ENCODE data around the gene CAMK1D. TPM values are rescaled to one million over a fixed set of nuclear protein-coding genes. Genes with fewer than 3 reads are reported as not detected.

The CAMK1D gene
- total and polyA plus RNA-seq, 4 donors = 1.9 to 19.0 (median 7.6) TPM

DNA sequence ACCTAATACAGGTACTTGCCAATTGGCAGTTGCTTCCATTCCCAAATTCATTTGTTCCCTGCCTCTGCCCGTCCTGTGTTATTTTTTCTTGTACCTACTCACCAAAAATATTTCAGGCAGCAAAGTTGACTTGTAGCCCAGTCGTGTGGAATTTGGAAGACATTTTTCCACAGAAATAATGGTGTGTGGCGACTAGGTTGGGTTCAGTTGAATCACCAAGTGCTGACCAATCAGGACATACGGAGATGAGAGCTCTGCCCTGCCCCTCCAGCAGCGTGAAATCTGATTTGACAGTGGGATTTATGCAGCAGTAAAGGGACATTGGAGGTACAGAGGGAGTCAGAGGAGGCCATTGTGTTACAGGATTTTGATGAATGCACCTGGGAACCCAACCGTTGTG is 435.3 kb downstream of the CAMK1D start:
- H3K36me3 ChIP-seq (ENCODE audit: control insufficient read depth in 1 of 2, insufficient read depth in 2 of 2, low read length in 1 of 2) = no peaks in the 10 kb centered on the region
- intact Hi-C loops (cut with DNase I) = loop anchor here in 1 of 2 donors (5.0 kb wide), 1 partner anchor 273 kb away; no protein-coding TSS in a partner anchor
- ATAC-seq (ENCODE audit: low FRiP score) (no peak), DNase-seq (no peak)
- no peaks in the 10 kb centered on the region for H3K4me1 ChIP-seq (ENCODE audit: control insufficient read depth in 1 of 2, insufficient read depth in 2 of 2, low read length in 2 of 2)
- 61 to 71% methylated on average over 6 of the region's 6 CpGs for WGBS, 2 donors
- no peaks in the 10 kb centered on the region for H3K27me3 ChIP-seq (ENCODE audit: control insufficient read depth in 1 of 2, insufficient read depth in 2 of 2, low read length in 1 of 2)
- no peaks in the 10 kb centered on the region for H3K9me3 ChIP-seq (ENCODE audit: control insufficient read depth, low read length)
- no peak overlapping the region for H3K27ac ChIP-seq (ENCODE audit: low read depth in 1 of 2, low read length in 2 of 2)
- H3K4me3 ChIP-seq (ENCODE audit: low read length in 2 of 2) = no peak overlapping the region

DNA sequence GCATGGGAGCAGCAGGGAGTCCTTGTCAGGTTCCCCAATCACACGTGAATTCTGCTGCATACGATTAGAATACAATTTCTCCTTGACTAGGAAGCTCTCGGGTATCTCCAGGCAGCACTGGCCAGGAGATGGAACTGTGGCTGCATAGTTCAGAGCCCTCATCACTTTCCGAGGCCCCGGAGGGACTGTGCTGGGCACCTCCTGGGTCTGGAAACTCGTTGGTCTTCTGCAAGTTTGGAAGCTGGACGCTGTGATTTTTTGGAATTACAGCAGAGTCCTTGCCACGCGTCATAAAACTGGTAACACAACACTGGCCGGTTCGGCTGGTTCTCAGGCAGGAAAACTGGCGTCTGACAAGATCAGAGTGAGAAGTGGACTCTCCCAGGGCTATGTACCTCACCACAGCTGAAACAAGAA is 436.1 kb downstream of the CAMK1D start:
- no peak overlapping the region for H3K4me3 ChIP-seq (ENCODE audit: low read length in 2 of 2)
- WGBS, 2 donors = 77 to 80% methylated on average over 12 of the region's 12 CpGs
- no peak for DNase-seq
- no peaks in the 10 kb centered on the region for H3K36me3 ChIP-seq (ENCODE audit: control insufficient read depth in 1 of 2, insufficient read depth in 2 of 2, low read length in 1 of 2)
- intact Hi-C loops (cut with DNase I) = no loop called here
- no peaks in the 10 kb centered on the region for H3K27me3 ChIP-seq (ENCODE audit: control insufficient read depth in 1 of 2, insufficient read depth in 2 of 2, low read length in 1 of 2)
- ATAC-seq (ENCODE audit: low FRiP score) = no peak
- H3K9me3 ChIP-seq (ENCODE audit: control insufficient read depth, low read length) = no peaks in the 10 kb centered on the region
- no peak overlapping the region for H3K27ac ChIP-seq (ENCODE audit: low read depth in 1 of 2, low read length in 2 of 2)
- no peaks in the 10 kb centered on the region for H3K4me1 ChIP-seq (ENCODE audit: control insufficient read depth in 1 of 2, insufficient read depth in 2 of 2, low read length in 2 of 2)

DNA sequence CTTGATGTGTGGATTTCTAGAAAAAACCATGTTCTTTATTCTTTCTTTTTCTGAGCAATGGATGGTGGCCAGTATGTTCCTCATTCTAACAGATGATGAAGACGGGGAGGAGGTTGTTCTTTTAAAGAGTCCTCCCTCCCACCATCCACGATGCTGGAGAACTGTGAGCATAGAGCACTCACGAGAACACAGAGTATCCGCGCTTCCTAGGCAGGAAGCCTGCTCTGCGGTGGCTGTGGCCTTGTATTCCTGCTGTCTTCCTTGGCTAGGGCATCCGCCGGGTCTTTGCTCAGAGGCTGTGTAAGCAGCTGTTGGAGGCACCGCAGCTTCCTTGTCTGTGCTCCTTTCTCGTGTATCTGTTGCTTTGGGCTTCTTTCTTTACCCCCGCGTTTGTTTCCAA is 437.9 kb downstream of the CAMK1D start:
- H3K4me1 ChIP-seq (ENCODE audit: control insufficient read depth in 1 of 2, insufficient read depth in 2 of 2, low read length in 2 of 2) = no peaks in the 10 kb centered on the region
- whole genome bisulfite sequencing, 2 donors = 92 to 93% methylated on average over 12 of the region's 12 CpGs
- no peak for DNase-seq

DNA sequence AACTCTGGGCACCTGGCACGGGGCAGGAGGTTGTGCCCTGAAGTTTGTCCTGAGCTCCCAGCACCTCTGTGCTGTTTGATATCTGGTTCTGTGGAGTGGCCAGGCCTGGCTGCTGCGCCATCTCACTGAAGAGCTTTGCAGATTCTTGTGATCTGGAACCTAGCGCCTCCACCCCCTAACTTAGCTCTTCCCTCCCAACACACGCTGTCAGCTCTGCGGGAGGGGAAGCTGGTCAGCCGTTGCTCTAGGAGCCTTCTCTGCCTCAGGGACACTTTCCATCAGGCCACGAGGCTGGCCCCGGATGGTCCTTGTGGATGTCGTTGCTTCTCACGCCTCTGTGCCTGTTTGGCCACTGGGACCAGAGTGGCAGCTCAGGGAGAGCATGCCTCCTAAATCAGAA is 438.9 kb downstream of the CAMK1D start:
- no peaks in the 10 kb centered on the region for H3K27me3 ChIP-seq (ENCODE audit: control insufficient read depth in 1 of 2, insufficient read depth in 2 of 2, low read length in 1 of 2)
- H3K36me3 ChIP-seq (ENCODE audit: control insufficient read depth in 1 of 2, insufficient read depth in 2 of 2, low read length in 1 of 2) = no peaks in the 10 kb centered on the region
- ATAC-seq (ENCODE audit: low FRiP score) (no peak), DNase-seq (no peak)
- no peaks in the 10 kb centered on the region for H3K4me1 ChIP-seq (ENCODE audit: control insufficient read depth in 1 of 2, insufficient read depth in 2 of 2, low read length in 2 of 2)
- no peak overlapping the region for H3K4me3 ChIP-seq (ENCODE audit: low read length in 2 of 2)
- 87 to 94% methylated on average over 10 of the region's 10 CpGs for WGBS, 2 donors
- intact Hi-C loops (cut with DNase I) = no loop called here
- H3K27ac ChIP-seq (ENCODE audit: low read depth in 1 of 2, low read length in 2 of 2) = no peak overlapping the region
- no peaks in the 10 kb centered on the region for H3K9me3 ChIP-seq (ENCODE audit: control insufficient read depth, low read length)

More for the DNA sequence above, 437.9 kb downstream of the CAMK1D start:
- no peaks in the 10 kb centered on the region for H3K27me3 ChIP-seq (ENCODE audit: control insufficient read depth in 1 of 2, insufficient read depth in 2 of 2, low read length in 1 of 2)
- no peak overlapping the region for H3K27ac ChIP-seq (ENCODE audit: low read depth in 1 of 2, low read length in 2 of 2)
- intact Hi-C loops (cut with DNase I) = no loop called here
- ATAC-seq (ENCODE audit: low FRiP score) = no peak
- H3K9me3 ChIP-seq (ENCODE audit: control insufficient read depth, low read length) = no peaks in the 10 kb centered on the region
- H3K36me3 ChIP-seq (ENCODE audit: control insufficient read depth in 1 of 2, insufficient read depth in 2 of 2, low read length in 1 of 2) = no peaks in the 10 kb centered on the region
- H3K4me3 ChIP-seq (ENCODE audit: low read length in 2 of 2) = no peak overlapping the region

DNA sequence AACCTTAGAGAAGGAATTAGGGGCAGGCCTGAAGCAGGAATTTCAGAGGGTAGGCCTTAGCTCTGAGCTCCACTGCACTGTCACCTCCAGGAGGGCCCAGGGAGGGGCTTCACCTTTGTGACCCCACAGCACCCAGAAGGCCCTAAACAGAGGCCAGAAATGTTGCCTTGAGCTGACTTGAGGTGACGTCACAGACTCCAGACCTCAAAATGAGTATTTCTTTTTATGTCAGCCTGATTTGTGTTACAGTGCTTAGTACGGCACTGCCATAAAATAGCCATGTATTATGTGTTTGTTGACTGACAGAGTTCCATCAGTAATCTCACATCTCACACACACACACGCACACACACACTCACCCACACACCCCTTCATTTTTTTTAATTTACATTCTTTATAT is 440.9 kb downstream of the CAMK1D start:
- Histone ChIP-seq H3K27ac (ENCODE audit: low read depth in 1 of 2, low read length in 2 of 2) (no peak overlapping the region), H3K27me3 (ENCODE audit: control insufficient read depth in 1 of 2, insufficient read depth in 2 of 2, low read length in 1 of 2) (no peaks in the 10 kb centered on the region), H3K4me3 (ENCODE audit: low read length in 2 of 2) (no peak overlapping the region), H3K36me3 (ENCODE audit: control insufficient read depth in 1 of 2, insufficient read depth in 2 of 2, low read length in 1 of 2) (no peaks in the 10 kb centered on the region), H3K9me3 (ENCODE audit: control insufficient read depth, low read length) (peaks cover 2% of the 10 kb centered on the region), H3K4me1 (ENCODE audit: control insufficient read depth in 1 of 2, insufficient read depth in 2 of 2, low read length in 2 of 2) (no peaks in the 10 kb centered on the region)
- 73 to 89% methylated on average over 3 of the region's 3 CpGs for WGBS, 2 donors
- ATAC-seq (ENCODE audit: low FRiP score) (no peak), DNase-seq (no peak)
- intact Hi-C loops (cut with DNase I) = no loop called here

DNA sequence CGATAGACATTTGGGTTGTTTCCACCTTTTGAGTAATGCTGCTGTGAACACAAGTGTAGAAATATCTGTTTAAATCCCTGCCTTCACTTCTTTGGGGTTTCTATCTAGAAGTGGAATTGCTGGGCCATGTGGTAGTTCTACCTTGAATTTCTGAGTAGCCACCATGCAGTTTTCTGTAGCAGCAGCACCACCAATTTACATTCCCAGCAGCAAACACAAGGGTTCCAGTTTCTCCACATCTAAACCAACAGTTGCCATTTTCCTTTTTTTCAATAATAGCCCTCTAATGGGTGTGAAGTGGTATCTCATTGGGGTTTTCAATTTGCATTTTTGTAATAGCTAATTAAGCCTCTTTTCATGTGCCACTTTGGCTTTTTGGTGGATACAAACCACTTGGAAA is 442.4 kb downstream of the CAMK1D start:
- Histone ChIP-seq H3K27ac (ENCODE audit: low read depth in 1 of 2, low read length in 2 of 2) (no peak overlapping the region), H3K36me3 (ENCODE audit: control insufficient read depth in 1 of 2, insufficient read depth in 2 of 2, low read length in 1 of 2) (no peaks in the 10 kb centered on the region), H3K9me3 (ENCODE audit: control insufficient read depth, low read length) (peaks cover 2% of the 10 kb centered on the region), H3K4me1 (ENCODE audit: control insufficient read depth in 1 of 2, insufficient read depth in 2 of 2, low read length in 2 of 2) (no peaks in the 10 kb centered on the region), H3K4me3 (ENCODE audit: low read length in 2 of 2) (no peak overlapping the region), H3K27me3 (ENCODE audit: control insufficient read depth in 1 of 2, insufficient read depth in 2 of 2, low read length in 1 of 2) (no peaks in the 10 kb centered on the region)
- DNase-seq = no peak
- intact Hi-C loops (cut with DNase I) = no loop called here
- WGBS, 2 donors = 97% methylated on average over 1 of the region's 1 CpG
- ATAC-seq (ENCODE audit: low FRiP score) = no peak

DNA sequence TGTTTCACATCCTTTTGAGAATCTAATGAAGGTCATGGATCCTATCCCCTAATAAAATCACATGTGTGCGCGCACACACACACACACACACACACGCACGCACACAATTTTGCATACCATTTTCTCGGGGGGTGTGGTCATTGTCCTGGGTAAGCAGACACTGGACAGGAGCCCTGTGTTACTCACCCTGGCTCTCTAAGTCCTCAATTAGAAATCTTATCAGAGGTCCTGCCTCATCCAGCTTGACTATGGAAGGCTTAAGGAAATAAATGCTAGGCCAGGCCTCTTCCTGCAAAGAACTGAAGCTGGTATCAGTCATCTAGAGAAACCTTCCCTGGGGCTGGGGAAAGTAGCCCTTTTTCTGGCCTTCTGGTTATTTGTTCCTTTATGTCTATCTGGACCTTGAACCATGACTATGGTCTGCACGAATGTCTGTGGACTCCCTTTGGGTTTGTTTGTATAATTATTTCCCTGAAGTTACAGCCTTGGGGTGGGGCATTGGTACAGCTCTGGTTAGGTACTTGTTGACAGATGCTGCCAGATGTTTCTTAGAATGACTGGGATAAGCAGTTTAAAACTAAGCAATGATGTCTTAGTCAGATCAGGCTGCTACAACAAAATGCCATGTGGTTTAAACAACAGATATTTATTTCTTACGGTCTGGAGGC is 443.7 kb downstream of the CAMK1D start:
- Histone ChIP-seq H3K36me3 (ENCODE audit: control insufficient read depth in 1 of 2, insufficient read depth in 2 of 2, low read length in 1 of 2) (no peaks in the 10 kb centered on the region), H3K27me3 (ENCODE audit: control insufficient read depth in 1 of 2, insufficient read depth in 2 of 2, low read length in 1 of 2) (no peaks in the 10 kb centered on the region), H3K9me3 (ENCODE audit: control insufficient read depth, low read length) (peaks cover 2% of the 10 kb centered on the region), H3K4me3 (ENCODE audit: low read length in 2 of 2) (no peak overlapping the region), H3K4me1 (ENCODE audit: control insufficient read depth in 1 of 2, insufficient read depth in 2 of 2, low read length in 2 of 2) (no peaks in the 10 kb centered on the region), H3K27ac (ENCODE audit: low read depth in 1 of 2, low read length in 2 of 2) (no peak overlapping the region)
- whole genome bisulfite sequencing, 2 donors = 85 to 90% methylated on average over 7 of the region's 7 CpGs
- no peak for ATAC-seq (ENCODE audit: low FRiP score)
- DNase-seq = no peak
- intact Hi-C loops (cut with DNase I) = no loop called here

DNA sequence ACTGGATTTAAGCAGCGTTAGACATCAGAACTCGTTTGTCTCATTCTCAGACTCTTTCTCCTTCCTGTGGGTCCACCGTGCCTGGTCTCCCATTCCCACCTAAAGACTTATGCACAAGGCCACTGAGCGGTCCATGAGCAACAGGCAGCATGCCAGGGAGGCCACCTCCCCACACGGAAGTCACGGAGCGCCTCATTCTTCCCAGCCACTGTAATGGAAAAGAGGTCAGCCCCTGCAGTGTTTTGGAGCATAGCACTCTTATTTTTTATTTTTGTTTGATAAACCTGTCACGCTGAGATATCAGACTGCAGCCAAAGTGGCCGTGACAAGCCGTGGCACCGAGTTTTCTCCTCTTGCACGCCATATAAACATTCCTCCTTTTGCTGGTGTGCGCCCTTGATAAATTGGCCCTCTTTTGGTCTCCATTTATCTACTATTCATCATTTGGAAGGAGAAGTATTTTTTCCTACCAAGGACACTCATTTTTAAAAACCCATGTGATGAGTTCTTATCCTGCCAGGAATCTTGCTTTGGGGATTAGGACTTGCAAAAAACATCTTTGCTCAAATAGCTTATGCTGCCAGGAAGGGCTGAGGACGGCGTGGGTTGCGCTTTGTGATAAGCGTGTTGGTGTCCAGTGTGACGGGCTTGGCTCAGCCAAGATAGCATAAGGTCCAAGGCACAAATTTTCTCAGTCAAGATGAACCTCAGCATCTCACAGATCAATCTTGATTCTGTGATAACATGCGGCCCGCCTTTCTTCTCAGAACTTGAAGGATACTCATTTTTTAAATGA is 446.2 kb downstream of the CAMK1D start:
- H3K27me3 ChIP-seq (ENCODE audit: control insufficient read depth in 1 of 2, insufficient read depth in 2 of 2, low read length in 1 of 2) = no peaks in the 10 kb centered on the region
- H3K4me1 ChIP-seq (ENCODE audit: control insufficient read depth in 1 of 2, insufficient read depth in 2 of 2, low read length in 2 of 2) = no peaks in the 10 kb centered on the region
- no peak overlapping the region for H3K4me3 ChIP-seq (ENCODE audit: low read length in 2 of 2)
- no peak overlapping the region for H3K27ac ChIP-seq (ENCODE audit: low read depth in 1 of 2, low read length in 2 of 2)
- H3K36me3 ChIP-seq (ENCODE audit: control insufficient read depth in 1 of 2, insufficient read depth in 2 of 2, low read length in 1 of 2) = no peaks in the 10 kb centered on the region
- 55% methylated on average over 20 of the region's 20 CpGs for WGBS, 2 donors
- DNase-seq (peak in 1 of 2 donors; percentile 57), ATAC-seq (ENCODE audit: low FRiP score) (peak; percentile 60)
- peaks cover 2% of the 10 kb centered on the region for H3K9me3 ChIP-seq (ENCODE audit: control insufficient read depth, low read length)
- intact Hi-C loops (cut with DNase I) = no loop called here

Data from aorta (tissue), 5 donors.